ENCODE data around the gene MDN1. TPM values are rescaled to one million over a fixed set of nuclear protein-coding genes. Genes with fewer than 3 reads are reported as not detected.

MDN1 gene
- total and polyA plus RNA-seq, 2 of the 13 experiments (the other 11 are each of a cell fraction or from before 2014, with no cell fraction given), result 18.8 to 52.9 TPM

DNA sequence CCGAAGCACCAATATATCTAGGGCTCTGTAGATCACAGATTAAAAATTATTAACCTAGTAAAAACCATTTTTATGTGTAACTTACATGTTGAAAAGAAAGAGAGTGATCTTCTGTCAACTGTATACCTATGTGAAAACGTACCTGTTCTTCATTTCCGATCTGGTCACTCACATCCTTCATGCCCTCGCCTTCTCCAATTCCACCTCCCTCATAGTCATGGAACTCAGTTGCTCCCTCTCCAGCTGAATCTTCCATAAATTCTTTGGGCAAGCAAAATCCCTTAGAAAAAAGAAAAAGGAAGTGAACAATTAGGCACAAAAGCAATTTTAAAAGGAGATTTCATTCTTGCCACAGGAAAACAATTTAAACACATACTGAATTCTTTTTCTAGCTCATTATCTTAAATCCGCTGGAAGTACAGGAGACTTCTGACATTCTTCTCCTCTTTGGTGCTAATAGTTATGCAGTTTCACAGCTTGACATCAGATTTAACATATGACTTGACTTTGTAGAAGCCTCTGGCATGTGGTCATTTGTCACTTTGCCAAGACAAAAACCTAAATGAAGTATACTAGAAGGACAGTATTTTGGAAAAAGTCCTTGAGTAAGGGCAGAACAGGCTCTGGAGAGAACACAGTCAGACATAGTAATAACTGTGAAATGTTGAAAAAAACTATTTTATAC lies 151.6 kb downstream of the MDN1 start (continued):
- TF ChIP-seq ZNF34 (CRISPR knock-in tag; IDR thresholded peaks at IDR 0.05; ENCODE audit: borderline replicate concordance) (no peak), ZNF704 (CRISPR knock-in tag; IDR thresholded peaks at IDR 0.05; ENCODE audit: borderline replicate concordance) (no peak), ZNF282 (IDR thresholded peaks at IDR 0.05; ENCODE audit: partially characterized antibody) (no peak), NFKBIZ (CRISPR knock-in tag; IDR thresholded peaks at IDR 0.05) (no peak), ZZZ3 (CRISPR knock-in tag; IDR thresholded peaks at IDR 0.05; ENCODE audit: borderline replicate concordance) (no peak), ZNF20 (CRISPR knock-in tag; IDR thresholded peaks at IDR 0.05) (no peak), ZNF550 (CRISPR knock-in tag; IDR thresholded peaks at IDR 0.05; ENCODE audit: borderline replicate concordance) (no peak), RFXAP (CRISPR knock-in tag; IDR thresholded peaks at IDR 0.05; ENCODE audit: borderline replicate concordance) (no peak), MAZ (IDR thresholded peaks at IDR 0.05; ENCODE audit: borderline replicate concordance, low read depth, low read length) (no peak), MAZ (CRISPR knock-in tag; IDR thresholded peaks at IDR 0.05; ENCODE audit: low read depth) (no peak), CEBPZ (IDR thresholded peaks at IDR 0.05; ENCODE audit: low read length) (no peak), AKNA (CRISPR knock-in tag; IDR thresholded peaks at IDR 0.05; ENCODE audit: borderline replicate concordance) (no peak), ZNF883 (CRISPR knock-in tag; IDR thresholded peaks at IDR 0.05; ENCODE audit: not compliant biosample characterization) (no peak)

Measured in HepG2 (cell line).